Stimulated activated naive CD4-positive, alpha-beta T cell treated with Interleukin-2 at 50 U/mL for 16 hours (primary cell): ENCODE results near the gene PARP9.
A peak's percentile ranks its signal among the peaks of the same experiment; 100 is the strongest.

Experiments
- DNase-seq: peaks from one replicate; lab custom pipeline; 2025; lab: John Stamatoyannopoulos, UW

PARP9 gene

DNA sequence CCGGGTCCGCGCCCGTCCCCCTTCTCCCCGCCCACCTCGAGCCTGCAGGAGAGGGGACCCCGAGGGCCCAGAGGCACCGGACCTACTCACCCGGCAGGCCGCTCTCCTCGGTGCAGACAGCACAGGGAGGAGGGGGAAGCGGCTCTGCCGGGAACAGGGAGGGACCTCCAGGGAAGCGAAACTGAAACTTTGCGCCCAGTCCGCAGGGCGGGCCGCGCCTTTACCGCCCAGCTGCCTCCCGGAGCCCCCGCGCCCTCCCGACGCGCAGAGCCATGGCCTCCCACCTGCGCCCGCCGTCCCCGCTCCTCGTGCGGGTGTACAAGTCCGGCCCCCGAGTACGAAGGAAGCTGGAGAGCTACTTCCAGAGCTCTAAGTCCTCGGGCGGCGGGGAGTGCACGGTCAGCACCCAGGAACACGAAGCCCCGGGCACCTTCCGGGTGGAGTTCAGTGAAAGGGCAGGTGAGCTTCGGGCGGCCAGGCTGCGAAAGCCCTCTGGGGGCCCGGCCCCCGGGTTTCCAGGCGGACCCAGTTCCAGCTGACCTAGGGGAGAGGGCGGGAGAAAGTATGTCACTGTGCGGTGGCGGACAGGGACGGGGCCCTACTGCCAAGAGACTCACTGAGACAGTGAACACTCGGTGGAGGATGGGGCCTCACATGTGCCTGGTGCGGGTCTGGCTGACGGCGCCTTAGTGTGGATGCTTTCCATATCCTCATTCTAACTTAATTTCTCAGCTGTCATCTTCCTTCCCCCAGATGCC lies at the start of gene PARP9, which contains the start of gene DTX3L:
TSS of gene PARP9 (minus strand) at position 146 of the 758 bp plus-strand sequence. CDS start 4,680 bp downstream, outside the sequence.
TSS of gene DTX3L (plus strand) at position 184 of the 758 bp plus-strand sequence. CDS start at position 273, 89 bp downstream.
- peak; percentile 70 for DNase-seq

DNA sequence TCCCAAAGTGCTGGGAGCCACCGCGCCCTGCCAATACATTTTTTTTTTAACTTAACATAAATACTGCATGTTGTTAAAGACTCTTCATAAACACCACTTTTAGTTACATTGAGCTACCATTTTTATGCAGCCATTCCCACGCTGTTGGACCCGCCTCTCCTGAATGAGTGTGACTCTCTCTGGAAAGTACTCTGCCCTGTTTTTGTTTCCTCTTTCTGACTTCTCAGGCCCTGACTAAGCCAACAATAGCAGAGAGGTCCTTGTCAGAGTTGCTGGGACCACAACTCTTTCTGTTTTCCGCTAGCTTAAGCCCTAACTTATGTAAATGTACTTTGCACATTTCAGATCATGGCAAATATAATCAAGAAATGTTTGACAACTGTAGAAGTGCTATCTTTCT lies 48.6 kb upstream of the PARP9 start:
- no peak for DNase-seq

DNA sequence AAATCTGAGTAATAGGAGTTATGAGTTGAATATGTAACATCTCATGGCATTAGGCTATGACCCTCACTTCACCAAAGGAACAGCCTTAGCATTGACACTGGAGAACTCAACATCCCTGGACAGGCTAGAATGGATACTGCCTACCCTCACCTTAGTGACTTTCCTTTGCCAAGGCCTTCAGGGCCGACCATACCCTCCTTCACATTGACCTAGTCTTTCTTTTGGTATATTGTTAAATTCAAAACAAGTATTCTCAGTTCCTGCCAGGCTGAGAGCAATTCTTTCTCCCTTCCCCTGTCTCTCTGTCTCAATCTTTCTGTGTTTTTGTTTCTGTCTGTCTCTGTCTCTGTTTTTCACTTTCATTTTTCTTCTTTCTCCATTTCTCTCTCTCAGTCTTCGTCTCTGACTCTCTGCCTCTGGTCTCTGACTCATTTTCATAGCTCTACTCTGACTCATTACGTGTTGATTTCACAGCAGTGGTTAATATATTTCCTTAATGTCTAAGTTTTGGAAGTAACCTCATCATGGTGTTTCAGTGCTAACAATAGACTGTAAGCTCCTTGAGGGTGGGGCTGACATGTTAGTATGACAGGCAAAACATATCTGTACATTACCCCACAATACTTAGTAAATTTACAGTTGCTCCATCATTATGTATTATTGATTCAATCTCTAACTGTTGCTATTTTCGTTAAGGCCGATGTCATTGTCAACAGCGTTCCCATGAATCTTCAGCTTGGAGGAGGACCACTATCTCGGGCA lies 45.9 kb upstream of the PARP9 start:
- no peak for DNase-seq

DNA sequence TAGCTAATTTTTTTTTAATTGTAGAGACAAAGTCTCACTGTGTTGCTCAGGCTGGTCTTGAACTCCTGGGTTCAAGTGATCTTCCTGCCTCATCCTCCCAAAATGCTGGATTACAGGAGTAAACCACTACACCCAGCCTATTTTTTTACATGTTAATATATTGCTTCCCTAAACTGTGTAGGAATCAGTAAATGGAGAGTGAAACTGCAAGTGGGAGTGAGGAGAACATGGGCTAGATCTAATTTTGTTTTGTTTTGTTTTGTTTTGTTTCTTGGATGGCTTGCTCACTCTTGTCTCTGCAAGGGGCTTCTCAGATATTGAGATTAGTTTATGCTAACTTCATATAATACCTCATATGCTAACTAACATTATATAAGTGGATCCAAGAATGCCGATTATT lies 44.8 kb upstream of the PARP9 start:
- DNase-seq = no peak

DNA sequence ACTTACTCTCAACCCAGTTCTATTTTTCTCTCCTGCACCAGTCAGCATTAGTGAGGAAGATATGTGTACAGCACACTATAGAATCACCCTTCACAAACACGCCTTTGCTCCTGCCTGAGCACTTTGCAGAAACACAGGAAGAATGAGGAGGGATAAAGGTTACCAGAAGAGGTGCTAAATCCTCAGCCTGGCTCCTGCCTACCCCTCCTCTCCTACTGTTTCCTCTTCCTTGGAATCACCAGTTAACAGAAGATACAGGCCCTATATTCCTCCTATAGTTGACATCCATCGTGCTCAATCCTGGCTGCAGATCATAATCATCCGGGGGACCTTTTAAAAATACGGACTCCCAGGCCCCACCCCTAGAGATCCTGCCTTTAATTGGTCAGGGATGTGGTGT lies 42.2 kb upstream of the PARP9 start:
- no peak for DNase-seq

DNA sequence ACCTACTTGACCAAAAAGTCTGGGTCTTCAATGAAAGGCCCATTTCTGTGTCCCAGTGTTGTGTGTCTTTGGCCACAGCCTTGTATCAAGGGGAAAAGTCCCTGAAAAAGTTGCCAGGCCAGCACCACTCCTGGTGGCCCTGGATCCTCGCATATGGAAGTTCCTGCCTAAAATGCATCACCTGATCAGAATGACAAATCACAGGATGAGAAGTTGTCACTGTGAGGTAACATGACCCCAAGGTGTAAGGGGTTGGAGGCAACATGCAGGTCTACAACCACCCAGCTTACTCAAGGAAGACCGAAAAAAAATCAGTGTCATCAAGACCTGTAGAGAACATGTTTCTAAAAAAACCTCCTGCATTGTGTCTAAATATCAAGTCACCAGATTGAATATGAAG lies 39.0 kb upstream of the PARP9 start:
- DNase-seq = no peak

DNA sequence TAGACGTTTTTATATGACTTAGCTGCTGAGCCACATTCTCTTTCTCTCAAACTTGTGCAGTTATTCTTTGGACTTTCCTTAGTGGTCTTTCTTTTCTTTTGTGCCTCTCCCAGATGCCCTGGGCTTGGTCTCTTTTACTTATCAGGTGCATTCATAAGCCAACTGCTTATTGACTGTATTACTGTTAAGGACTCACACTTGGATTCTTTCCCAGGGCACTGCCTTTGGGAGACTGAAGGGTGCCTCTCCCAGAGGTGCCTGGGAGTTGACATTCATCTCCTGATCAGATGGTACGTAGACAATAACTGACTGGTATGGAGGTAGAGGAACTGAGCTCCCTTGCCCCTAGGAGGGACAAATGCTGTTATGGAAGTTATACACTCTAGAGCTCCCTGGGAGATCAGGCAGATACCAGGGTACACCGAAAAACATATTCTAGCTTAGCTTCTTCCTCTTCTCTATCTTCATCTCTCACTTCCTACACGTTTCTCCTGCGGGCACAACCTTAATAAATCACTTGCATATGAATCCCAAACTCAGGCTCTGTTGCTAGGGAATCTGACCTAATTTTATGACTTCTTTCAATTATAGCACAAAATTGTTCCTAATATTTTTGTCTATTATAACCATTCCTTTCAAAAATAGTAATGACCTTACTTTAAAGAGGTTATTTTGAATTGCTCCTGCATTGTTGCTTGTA lies 38.1 kb upstream of the PARP9 start:
- DNase-seq = no peak

DNA sequence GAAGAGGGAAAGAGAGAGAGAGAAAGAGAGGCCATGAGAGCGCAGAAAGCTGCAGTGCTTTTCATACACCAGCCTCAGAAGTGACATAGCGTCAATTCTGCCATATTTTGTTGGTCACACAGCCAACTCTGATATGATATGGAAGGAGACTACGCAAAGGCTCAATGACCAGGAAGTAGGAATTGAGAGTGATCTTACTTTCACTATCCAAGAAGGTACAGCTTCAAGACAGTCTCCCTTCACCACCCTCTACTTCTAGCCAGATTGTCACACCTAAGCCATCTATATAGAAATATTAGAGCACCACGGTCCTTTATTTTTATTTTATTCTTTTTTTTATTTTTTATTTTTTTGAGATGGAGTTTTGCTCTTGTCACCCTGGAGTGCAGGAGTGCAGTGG lies 34.5 kb upstream of the PARP9 start:
- DNase-seq = no peak

DNA sequence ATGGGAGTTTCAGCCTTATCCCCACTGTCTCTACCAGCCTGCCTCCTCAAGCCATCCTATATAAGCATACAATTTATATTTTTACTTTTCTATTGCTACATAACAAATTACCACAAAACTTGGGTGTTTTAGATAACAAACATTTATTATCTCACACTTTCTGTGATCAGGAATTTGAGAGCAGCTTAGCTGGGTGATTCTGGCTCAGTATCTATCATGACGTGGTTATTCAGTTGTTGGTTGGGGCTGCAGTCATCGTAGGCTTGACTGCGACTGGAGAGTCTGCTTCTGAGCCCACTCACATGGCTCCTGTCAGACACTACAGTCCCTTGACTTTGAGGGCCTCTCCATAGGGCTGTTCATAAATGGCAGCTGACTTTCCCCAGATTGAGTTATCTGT lies 34.1 kb upstream of the PARP9 start:
- no peak for DNase-seq

DNA sequence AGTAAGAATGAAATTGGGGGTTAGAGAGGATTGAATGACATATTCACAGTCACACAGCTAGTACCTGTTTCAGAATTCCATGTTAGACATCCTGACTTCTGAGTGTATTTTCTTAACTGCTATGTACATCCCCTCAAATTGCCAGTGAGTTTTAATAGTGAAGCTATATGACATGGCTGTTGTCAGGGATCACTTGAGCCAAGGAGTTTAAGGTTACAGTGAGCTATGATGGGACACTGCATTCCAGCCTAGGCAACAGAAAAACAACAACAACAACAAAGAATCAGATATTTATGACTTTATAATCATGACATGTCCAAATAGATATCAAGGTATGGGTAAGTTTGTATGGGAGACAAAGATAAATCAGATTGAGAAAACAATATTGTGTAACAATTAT lies 29.9 kb upstream of the PARP9 start:
- DNase-seq = no peak

DNA sequence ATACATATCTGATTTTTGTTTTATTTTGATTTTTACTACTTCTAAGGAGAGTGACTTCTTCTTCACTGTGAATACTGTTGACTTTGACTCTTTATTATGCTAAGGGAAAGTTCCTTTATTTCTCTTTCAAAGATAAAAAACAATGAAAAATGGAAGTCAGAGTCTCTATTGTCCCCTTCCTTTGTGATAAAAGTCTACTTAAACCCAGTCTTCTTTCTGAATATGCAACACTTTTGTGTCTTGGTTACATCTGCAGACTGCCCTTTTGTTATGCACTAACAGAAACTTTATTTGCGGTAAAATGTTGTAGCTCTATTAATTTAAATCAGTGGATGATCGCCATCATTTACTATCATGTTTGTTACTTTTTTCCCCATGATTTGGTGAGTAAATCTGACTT lies 26.5 kb upstream of the PARP9 start:
- no peak for DNase-seq

DNA sequence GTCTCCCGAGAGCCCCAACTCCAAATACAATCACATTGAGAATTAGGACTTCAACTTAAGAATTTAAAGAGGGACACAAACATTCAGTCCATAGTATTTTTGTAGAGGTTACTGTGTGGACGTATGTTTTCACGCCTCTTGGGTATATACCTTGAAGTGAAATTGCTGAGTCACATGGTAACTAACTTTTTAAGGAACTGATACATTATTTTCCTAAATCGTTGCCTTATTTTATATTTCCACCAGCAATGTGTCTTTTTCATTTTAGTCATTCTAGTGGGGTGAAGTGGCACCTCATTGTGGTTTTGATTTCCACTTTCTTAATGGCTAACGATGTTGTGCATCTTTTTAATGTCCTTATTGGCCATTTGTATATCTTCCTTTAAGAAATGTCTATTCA lies 25.2 kb upstream of the PARP9 start:
- no peak for DNase-seq

DNA sequence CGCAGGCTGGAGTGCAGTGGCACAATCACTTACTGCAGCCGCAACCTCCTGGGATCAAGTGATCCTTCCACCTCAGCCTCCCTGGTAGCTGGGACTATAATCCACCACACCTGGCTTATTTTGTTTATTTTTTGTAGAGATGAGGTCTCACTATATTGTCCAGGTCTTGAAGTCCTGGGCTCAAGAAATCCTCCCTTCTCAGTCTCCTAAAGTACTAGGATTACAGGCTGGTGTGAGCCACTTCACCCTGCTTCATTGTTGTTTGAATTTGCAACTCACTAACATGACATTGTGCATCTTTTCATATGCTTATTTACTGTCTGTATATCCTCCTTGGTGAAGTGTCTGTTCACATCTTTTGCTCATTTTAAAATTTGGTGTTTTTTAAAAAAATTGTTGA lies 23.5 kb upstream of the PARP9 start:
- DNase-seq = no peak

DNA sequence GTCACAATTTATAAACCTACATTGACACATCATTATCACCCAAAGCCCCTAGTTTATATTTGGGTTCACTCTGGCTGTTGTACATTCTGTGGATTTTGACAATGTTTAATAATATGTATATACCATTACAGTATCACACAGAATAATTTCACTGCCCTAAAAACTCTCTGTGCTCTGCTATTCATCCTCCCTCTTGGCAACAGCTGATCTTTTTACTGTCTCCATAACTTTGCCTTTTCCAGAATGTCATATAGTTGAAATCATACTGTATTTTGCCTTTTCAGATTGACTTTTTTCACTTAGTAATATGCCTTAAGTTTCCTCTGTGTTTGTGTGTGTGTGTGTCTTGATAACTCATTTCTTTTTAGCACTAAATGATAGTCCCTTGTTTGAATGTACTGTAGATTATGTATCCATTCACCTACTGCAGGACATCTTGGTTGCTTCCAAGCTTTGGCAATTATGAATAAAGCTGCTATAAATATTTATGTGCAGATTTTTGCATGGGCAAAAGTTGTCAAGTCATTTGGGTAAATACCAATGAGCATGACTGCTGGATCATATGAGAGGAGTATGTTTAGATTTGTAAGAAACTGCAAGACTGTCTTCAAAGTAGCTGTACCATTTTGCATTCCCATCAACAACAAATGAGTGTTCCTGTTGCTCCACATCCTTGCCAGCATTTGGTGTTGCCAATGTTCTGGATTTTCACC lies 22.8 kb upstream of the PARP9 start:
- DNase-seq = no peak

DNA sequence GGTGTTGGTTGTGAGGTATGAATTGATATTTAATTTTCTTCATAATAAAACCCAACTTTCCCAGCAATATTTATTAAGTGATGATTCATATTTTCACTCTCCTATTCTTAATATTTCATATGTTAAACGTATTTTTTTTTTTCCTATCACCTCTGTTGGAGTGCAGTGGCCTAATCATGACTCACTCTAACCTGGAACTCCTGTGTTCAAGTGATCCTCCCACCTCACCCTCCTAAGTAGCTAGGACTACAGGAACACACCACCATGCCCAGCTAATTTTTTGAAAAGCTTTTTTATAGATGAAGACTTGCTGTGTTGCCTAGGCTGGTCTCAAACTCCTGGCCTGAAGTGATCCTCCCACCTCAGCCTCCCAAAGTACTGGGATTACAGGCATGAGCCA lies 22.0 kb upstream of the PARP9 start:
- no peak for DNase-seq

DNA sequence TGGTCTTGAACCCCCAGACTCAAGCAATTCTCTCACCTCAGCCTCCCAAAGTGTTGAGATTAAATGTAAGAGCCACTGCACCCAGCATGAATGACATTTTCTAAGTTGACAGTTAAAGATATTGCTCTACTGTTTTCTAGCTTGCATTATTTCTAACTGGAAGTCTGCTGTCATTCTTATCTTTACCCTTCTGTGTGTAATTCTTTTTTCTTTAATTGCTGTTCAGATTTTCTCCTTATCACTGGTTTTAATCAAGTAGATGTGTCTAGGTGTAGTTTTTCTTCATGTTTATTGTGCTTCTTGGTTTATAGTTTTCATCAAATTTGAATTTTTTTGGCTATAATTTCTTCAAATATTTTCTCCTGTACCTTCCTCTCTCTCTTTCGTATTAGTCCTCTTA lies 18.3 kb upstream of the PARP9 start:
- DNase-seq = no peak

DNA sequence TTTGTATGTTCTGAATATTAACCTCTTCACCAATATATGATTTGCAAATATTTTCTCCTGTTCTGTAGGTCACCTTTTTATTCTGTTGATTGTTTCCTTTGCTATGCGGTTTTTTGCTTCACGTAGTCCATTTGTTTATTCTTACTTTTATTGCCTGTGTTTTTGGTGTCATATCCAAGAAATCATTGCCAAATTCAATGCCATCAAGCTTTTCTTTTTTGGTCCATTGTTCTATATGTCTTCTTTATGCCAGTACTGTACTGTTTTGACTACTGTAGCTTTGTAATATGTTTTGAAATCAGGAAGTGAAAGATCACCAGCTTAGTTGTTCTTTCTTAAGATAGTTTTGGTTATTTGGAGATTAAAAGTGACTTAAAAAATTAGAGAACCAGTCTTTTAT lies 17.5 kb upstream of the PARP9 start:
- DNase-seq = no peak

DNA sequence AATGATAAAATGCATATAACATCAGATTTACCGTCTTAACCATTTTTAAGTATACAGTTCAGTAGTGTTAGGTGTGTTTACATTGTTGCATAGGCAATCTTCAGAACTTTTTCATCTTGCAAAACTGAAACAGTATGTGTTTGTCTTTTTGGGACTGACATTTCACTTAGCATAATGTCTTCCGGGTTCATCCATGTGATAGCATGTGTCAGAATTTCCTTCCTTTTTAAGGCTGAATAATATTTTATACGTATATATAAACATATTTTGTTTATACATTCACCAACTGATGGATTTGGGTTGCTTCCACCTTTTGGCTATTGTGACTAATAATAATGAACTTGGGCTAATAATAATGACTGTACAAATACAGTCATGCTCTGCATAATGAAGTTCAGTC lies 16.4 kb upstream of the PARP9 start:
- DNase-seq = no peak

DNA sequence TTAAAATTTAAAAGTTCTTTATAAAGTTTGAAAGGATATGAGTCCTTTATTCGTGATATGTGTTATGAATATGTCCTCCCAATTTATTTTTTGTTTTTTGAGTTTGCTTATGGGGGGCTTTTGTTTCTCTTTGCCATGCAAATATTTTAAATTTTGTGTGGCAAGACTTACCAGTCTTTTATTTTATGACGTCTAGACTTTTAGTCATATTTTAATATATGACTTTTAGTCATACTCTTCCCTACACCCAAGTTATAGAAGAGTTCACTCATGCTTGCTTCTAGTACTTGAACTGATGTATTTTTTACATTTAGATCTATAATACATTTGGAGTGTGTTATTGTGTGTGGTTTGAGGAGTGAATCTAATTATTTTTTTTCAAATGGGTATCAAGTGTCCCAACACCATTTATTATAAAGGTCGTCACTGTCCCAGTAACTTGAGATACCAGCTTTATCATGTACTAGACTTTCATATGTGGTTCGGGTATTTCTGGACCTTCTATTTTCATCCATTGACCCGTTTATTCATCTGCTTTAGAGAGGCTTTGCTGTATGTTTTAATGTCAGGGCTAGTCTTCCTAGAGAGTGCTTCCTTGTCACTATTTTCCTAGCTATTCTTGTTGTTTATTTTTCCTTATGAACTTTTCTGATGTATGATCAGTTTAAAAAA lies 14.1 kb upstream of the PARP9 start:
- no peak for DNase-seq

DNA sequence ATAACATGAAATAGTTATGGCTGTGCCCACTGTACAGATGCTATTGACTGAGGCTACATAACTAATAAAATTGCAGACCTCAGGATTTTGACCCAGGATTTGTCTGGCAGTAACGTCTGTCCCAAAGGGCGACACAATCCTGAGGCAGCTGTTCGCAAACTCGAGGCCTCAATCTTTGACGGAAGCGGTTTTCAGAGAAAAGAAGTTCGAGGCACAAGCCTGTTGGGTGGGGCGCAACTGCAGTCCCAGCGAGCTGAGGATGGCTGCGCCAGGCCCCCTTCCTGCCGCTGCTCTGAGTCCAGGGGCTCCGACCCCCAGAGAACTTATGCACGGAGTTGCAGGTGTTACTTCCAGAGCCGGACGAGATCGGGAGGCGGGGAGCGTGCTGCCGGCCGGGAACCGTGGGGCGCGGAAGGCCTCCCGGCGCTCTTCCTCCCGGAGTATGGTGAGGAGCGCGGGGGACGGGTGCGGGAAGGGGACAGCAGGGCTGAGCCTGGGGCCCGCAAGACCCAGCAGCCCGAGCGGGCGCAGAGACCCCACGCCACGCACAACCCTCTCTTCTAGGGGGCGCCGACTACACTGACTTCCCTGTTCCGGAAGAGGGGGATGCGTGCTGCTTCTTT lies 13.4 kb upstream of the PARP9 start, which contains the start of gene PARP15:
TSS of gene PARP15 (plus strand) at position 242 of the 623 bp plus-strand sequence. CDS start at position 260, 18 bp downstream.
- DNase-seq = peak; percentile 15
